ENCODE results near the gene FAM131C.

- TF ChIP-seq CTCF (IDR thresholded peaks at IDR 0.05; ENCODE audit: insufficient read depth, low read length, poor library complexity, severe bottlenecking): no peak
- TF ChIP-seq EZH2phosphoT487 (conservative IDR thresholded peaks at IDR 0.05; ENCODE audit: low read length): no peak
These were observed 42.1 kb upstream of the FAM131C start for GRCh38 chr1:16115468-16115983.
